Ovary (tissue), 3 donors: ENCODE results near the gene DDIT3.

Source experiments
- POLR2A ChIP-seq: fragments of 450-650 bp; IDR thresholded peaks from one replicate; pipeline ENCODE4 v1.6.1; 2017; ENCODE audit warnings: antibody characterized with exemption, mild to moderate bottlenecking, moderate library complexity
- TF ChIP-seq, protein P1 (sequence below), 3 donors: fragments of 450-650 bp in 2 of 3; fragments of 200-600 bp in 1 of 3; IDR thresholded peaks; one replicate each; pipeline versions ENCODE4 v1.5.1 to v1.8.0; 2016 to 2022; ENCODE audit warnings: antibody characterized with exemption in 3 of 3, mild to moderate bottlenecking in 1 of 3
- donor health status: DM: no; HTN: no; CAD: no.

DNA sequence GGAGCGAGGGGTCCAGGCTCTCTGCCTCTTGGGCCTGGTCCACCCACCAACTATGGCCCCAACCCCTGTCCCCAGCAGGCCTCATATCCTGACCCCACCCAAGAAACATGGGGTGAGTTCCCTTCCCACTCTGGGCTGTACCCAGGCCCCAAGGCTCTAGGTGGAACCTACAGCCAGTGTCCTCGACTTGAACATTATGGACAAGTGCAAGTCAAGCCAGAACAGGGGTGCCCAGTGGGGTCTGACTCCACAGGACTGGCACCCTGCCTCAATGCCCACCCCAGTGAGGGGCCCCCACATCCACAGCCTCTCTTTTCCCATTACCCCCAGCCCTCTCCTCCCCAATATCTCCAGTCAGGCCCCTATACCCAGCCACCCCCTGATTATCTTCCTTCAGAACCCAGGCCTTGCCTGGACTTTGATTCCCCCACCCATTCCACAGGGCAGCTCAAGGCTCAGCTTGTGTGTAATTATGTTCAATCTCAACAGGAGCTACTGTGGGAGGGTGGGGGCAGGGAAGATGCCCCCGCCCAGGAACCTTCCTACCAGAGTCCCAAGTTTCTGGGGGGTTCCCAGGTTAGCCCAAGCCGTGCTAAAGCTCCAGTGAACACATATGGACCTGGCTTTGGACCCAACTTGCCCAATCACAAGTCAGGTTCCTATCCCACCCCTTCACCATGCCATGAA is 49.2 kb downstream of the DDIT3 start:
- TF ChIP-seq, protein P1, sequence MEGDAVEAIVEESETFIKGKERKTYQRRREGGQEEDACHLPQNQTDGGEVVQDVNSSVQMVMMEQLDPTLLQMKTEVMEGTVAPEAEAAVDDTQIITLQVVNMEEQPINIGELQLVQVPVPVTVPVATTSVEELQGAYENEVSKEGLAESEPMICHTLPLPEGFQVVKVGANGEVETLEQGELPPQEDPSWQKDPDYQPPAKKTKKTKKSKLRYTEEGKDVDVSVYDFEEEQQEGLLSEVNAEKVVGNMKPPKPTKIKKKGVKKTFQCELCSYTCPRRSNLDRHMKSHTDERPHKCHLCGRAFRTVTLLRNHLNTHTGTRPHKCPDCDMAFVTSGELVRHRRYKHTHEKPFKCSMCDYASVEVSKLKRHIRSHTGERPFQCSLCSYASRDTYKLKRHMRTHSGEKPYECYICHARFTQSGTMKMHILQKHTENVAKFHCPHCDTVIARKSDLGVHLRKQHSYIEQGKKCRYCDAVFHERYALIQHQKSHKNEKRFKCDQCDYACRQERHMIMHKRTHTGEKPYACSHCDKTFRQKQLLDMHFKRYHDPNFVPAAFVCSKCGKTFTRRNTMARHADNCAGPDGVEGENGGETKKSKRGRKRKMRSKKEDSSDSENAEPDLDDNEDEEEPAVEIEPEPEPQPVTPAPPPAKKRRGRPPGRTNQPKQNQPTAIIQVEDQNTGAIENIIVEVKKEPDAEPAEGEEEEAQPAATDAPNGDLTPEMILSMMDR (IDR thresholded peaks at IDR 0.05) = no peak
- no peak for TF ChIP-seq POLR2A
